Heart right ventricle (tissue), 16 donors: ENCODE results near the gene MDM2. TPM values are rescaled to one million over a fixed set of nuclear protein-coding genes. Genes with fewer than 3 reads are reported as not detected.

Source experiments
- ATAC-seq, 8 donors: fragments of 200-7000 bp; cut with Tn5 transposase; one replicate each; pipeline ENCODE4 v1.9.1; 2020; ENCODE audit warnings: mild to moderate bottlenecking in 8 of 8, moderate library complexity in 8 of 8, moderate number of reproducible peaks in 1 of 8
- DNase-seq, 2 donors: peaks; one replicate each; pipeline ENCODE4 v3.0.0-alpha.2; 2020
- H3K27ac ChIP-seq, 10 donors: fragments of 200-600 bp; sonication (generic) in 2 of 10; one replicate each; pipeline versions ENCODE4 v1.5.0 to v1.8.0; 2020 to 2022; ENCODE audit warnings: mild to moderate bottlenecking in 3 of 10
- H3K27me3 ChIP-seq, 7 donors: fragments of 200-600 bp; one replicate each; pipeline ENCODE4 v1.8.0; 2021 to 2022; ENCODE audit warnings: mild to moderate bottlenecking in 2 of 7
- H3K36me3 ChIP-seq, 9 donors: fragments of 200-600 bp; sonication (generic) in 1 of 9; one replicate each; pipeline versions ENCODE4 v1.5.0 to v1.8.0; 2020 to 2022; ENCODE audit warnings: mild to moderate bottlenecking in 2 of 9
- H3K4me1 ChIP-seq, 9 donors: fragments of 200-600 bp; sonication (generic) in 1 of 9; one replicate each; pipeline versions ENCODE4 v1.5.0 to v1.8.0; 2020 to 2022; ENCODE audit warnings: mild to moderate bottlenecking in 4 of 9
- H3K4me3 ChIP-seq, 10 donors: fragments of 200-600 bp; sonication (generic) in 2 of 10; one replicate each; pipeline versions ENCODE4 v1.5.0 to v1.8.0; 2020 to 2022; ENCODE audit warnings: mild to moderate bottlenecking in 7 of 10, moderate library complexity in 2 of 10
- H3K9me3 ChIP-seq, 11 donors: fragments of 200-600 bp in 10 of 11; sonication (generic) in 2 of 11; one replicate each; pipeline versions ENCODE4 v1.5.0 to v1.8.0; 2013 to 2022; ENCODE audit warnings: mild to moderate bottlenecking in 2 of 11, control low read depth in 1 of 11, moderate library complexity in 1 of 11
- WGBS, 2 donors: extraction: QIAGEN DNeasy Blood & Tissue Kit; methylation state at CpG; one replicate each; pipeline ENCODE4 v1.1.7; 2013; ENCODE audit warnings: inconsistent platforms in 1 of 2; 5-methylcytosine and 5-hydroxymethylcytosine counted together
- intact Hi-C, 10 donors: fragments of 100-400 bp; cut with DNase I; formaldehyde crosslinking; loops; one replicate each; pipeline versions ENCODE4 v1.11.1 to v1.14.2; 2022
- polyA plus RNA-seq, 2 donors: library from polyadenylated mRNA; stranded (reverse); fragments of 200-250 nt; gene quantifications; one replicate each; pipeline ENCODE4 v1.2.3, GENCODE V29; 2013
- total RNA-seq, 10 donors: library from RNA; stranded (reverse); fragmentation: NEBNext Ultra II Directional in 3 of 10; extraction: Animal tissue kit (Norgen Biotek cat#: 25700) in 3 of 10; gene quantifications; one replicate each; pipeline versions ENCODE4 v1.2.1 to v1.2.4, GENCODE V29; 2021 to 2023
- TF ChIP-seq, protein P1 (sequence below), 9 donors: fragments of 200-600 bp; sonication (generic) in 2 of 9; IDR thresholded peaks; one replicate each; pipeline versions ENCODE4 v1.5.0 to v1.8.0; 2021 to 2022; ENCODE audit warnings: antibody characterized with exemption in 9 of 9, mild to moderate bottlenecking in 5 of 9, moderate library complexity in 1 of 9
- donor health status: Arrhythmogenic right ventricular cardiomyopathy.
- donor health status: ischemic (EF 13 %, LVEDD 7.1; RV severe dilation, severe dysfunction).
- donor health status: healthy with polysubstance abuse.
- donor health status: DM: no; HTN: yes; CAD: no.
- donor health status: DM: no; HTN: no; CAD: no.
- donor health status: ischemic (EF 25% LVEDD 6.9; RV normal size, moderate dysfunction).
- donor health status: ischemic (EF 25% LVEDD 5.7; RV mildly dilated, moderate dysfunction).
- donor health status: healthy.
- donor health status: DM: yes; HTN: yes; CAD: no.
- donor health status: Ischemic cardiomyopathy.
- donor health status: ischemic (EF 35%, LVEDD 5.7; RV mildly dilated, moderate dysfunction).
- donor health status: nonischemic (EF 11% LVEDD 7.7; RV severe dilation, severe dysfunction).
- donor health status: DM: yes; HTN: yes; CAD: no.
- donor health status: PGD.
- donor health status: ischemic (EF 29% LVEDD 5.4; RV normal size, mild dysfunction).
- donor health status: nonischemic (EF 23%, LVEDD 6.1; RV moderate dilation, normal function).

The MDM2 gene
- total and polyA plus RNA-seq, 12 donors: 15.9 to 95.5 (median 47.1) TPM

DNA sequence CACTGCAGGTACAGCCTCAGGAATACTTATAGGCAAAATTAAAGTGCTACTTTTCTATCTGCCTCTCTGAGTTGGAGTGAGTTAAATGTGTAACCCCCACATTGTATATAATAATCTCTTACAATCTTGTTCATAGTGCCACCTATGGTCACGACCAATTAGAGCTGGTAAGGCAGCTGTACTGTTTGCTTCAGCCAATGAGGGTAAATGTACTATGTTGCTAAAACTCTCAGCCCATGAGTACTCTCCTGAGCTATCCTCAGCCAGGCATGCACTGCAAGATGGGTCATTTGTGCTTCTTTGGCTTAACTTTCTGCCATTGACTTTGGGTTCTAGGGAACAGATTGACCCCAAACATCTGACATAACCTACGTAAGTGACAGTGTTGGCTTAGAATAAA, 15.0 kb upstream of the MDM2 start:
- no peaks in the 10 kb centered on the region for H3K36me3 ChIP-seq

GRCh38 chr12:68793436-68793835, 14.5 kb upstream of the MDM2 start:
- DNase-seq (no peak), ATAC-seq (no peak)
- 88 to 92% methylated on average over 4 of the region's 4 CpGs for WGBS, 2 donors
- TF ChIP-seq, protein P1, sequence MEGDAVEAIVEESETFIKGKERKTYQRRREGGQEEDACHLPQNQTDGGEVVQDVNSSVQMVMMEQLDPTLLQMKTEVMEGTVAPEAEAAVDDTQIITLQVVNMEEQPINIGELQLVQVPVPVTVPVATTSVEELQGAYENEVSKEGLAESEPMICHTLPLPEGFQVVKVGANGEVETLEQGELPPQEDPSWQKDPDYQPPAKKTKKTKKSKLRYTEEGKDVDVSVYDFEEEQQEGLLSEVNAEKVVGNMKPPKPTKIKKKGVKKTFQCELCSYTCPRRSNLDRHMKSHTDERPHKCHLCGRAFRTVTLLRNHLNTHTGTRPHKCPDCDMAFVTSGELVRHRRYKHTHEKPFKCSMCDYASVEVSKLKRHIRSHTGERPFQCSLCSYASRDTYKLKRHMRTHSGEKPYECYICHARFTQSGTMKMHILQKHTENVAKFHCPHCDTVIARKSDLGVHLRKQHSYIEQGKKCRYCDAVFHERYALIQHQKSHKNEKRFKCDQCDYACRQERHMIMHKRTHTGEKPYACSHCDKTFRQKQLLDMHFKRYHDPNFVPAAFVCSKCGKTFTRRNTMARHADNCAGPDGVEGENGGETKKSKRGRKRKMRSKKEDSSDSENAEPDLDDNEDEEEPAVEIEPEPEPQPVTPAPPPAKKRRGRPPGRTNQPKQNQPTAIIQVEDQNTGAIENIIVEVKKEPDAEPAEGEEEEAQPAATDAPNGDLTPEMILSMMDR (IDR thresholded peaks at IDR 0.05): no peak
- Histone ChIP-seq H3K9me3 (no peaks in the 10 kb centered on the region), H3K4me3 (no peak overlapping the region), H3K27ac (no peak overlapping the region), H3K36me3 (no peaks in the 10 kb centered on the region), H3K27me3 (no peaks in the 10 kb centered on the region), H3K4me1 (peaks cover 0 to 2% (median 0%) of the 10 kb centered on the region in 9 donors)
- intact Hi-C loops: no loop called here

More for the DNA sequence above, 15.0 kb upstream of the MDM2 start:
- DNase-seq: no peak
- no peak overlapping the region for H3K4me3 ChIP-seq
- WGBS, 2 donors: 68 to 77% methylated on average over 2 of the region's 2 CpGs
- H3K27ac ChIP-seq: no peak overlapping the region
- TF ChIP-seq, protein P1 (IDR thresholded peaks at IDR 0.05): no peak
- no peak for ATAC-seq
- peaks cover 0 to 6% (median 0%) of the 10 kb centered on the region in 9 donors for H3K4me1 ChIP-seq
- H3K9me3 ChIP-seq: no peaks in the 10 kb centered on the region
- intact Hi-C loops: no loop called here
- no peaks in the 10 kb centered on the region for H3K27me3 ChIP-seq

- WGBS, 2 donors: 93 to 95% methylated on average over 4 of the region's 4 CpGs
- Histone ChIP-seq H3K9me3 (no peaks in the 10 kb centered on the region), H3K36me3 (no peaks in the 10 kb centered on the region), H3K27me3 (no peaks in the 10 kb centered on the region), H3K27ac (no peak overlapping the region), H3K4me3 (no peak overlapping the region), H3K4me1 (no peaks in the 10 kb centered on the region)
- intact Hi-C loops: no loop called here
- ATAC-seq (no peak), DNase-seq (no peak)
- TF ChIP-seq, protein P1 (IDR thresholded peaks at IDR 0.05): no peak
Measured at GRCh38 chr12:68793975-68794652, 13.9 kb upstream of the MDM2 start.

DNA sequence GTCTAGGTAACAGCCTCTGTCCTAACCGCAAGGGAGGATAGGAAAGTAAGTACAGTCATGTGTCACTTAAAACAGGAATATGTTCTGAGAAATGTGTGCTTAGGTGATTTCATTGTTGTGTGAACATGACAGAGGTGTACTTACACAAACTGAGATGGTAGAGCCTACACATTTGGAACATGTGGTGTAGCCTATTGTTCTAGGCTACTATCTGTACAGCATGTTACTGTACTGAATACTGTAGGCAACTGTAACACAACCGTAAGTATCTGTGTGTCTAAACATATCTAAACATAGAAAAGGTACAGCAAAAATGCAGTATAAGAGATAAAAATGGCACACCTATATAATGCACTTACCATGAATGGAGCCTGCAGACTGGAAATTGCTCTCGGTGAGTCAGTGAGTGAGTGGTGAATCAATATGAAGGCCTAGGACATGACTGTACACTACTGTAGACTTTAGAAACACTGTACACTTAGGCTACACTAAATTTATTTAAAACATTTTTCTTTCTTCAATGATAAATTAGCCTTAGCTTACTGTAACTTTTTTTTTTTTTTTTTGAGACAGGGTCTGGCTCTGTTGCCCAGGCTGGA, 13.2 kb upstream of the MDM2 start:
- WGBS, 2 donors: 96 to 98% methylated on average over 3 of the region's 3 CpGs
- ATAC-seq: no peak

More for the DNA sequence above, 13.2 kb upstream of the MDM2 start:
- no peaks in the 10 kb centered on the region for H3K9me3 ChIP-seq
- H3K36me3 ChIP-seq: no peaks in the 10 kb centered on the region
- H3K4me1 ChIP-seq: no peaks in the 10 kb centered on the region
- no peak overlapping the region for H3K27ac ChIP-seq
- no peak for DNase-seq
- intact Hi-C loops: no loop called here
- no peaks in the 10 kb centered on the region for H3K27me3 ChIP-seq
- TF ChIP-seq, protein P1 (IDR thresholded peaks at IDR 0.05): no peak
- H3K4me3 ChIP-seq: no peak overlapping the region
